Activated CD8-positive, alpha-beta memory T cell treated with anti-CD3 and anti-CD28 coated beads, Interleukin-2, amount 50 U/mL, for 48 hours (primary cell): ENCODE results near the gene CHST3.

Source experiments
- DNase-seq: peaks from one replicate; pipeline ENCODE4 v3.0.0-alpha.2; 2020

CHST3 gene

GRCh38 chr10:71995887-71996575 lies 31.8 kb downstream of the CHST3 start:
- DNase-seq, result no peak

GRCh38 chr10:71996592-71997371 lies 32.6 kb downstream of the CHST3 start:
- no peak for DNase-seq

DNA sequence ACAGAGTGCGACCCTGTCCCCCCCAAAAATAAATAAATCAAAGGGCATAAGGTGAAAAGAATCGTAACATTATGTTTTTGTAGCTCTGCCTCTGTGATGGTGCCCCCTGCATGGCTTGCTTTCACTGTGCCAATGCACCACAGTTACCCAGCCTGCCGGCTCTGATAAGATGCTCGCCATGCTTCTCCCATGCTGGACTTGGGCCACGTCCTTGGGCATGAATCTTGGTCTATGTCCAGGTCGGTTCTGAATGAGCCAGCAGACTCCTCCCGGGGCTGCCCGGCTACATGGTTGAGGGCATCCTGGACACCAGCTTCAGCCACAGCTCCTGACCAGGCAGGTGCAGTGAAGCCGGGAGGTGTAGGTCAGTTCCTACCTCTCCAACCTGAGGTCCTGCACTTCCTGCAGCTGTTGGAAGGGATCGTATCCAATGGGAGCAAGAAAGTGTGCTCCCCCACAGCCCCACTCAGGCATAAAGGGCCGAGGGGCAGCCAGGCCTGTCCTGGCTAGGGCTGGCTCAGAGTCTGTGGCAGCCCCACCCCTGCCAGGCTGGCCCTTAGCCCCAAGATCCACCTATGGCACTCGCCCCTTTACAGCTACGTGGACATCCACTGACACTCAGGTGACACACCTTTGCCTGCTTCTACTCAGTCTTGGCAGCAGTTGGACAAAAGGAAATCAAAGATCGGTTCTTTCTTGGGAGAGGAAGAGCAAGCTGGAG lies 34.1 kb downstream of the CHST3 start:
- no peak for DNase-seq

- DNase-seq, result no peak
Measured at GRCh38 chr10:71998840-71999194, 34.6 kb downstream of the CHST3 start.

DNA sequence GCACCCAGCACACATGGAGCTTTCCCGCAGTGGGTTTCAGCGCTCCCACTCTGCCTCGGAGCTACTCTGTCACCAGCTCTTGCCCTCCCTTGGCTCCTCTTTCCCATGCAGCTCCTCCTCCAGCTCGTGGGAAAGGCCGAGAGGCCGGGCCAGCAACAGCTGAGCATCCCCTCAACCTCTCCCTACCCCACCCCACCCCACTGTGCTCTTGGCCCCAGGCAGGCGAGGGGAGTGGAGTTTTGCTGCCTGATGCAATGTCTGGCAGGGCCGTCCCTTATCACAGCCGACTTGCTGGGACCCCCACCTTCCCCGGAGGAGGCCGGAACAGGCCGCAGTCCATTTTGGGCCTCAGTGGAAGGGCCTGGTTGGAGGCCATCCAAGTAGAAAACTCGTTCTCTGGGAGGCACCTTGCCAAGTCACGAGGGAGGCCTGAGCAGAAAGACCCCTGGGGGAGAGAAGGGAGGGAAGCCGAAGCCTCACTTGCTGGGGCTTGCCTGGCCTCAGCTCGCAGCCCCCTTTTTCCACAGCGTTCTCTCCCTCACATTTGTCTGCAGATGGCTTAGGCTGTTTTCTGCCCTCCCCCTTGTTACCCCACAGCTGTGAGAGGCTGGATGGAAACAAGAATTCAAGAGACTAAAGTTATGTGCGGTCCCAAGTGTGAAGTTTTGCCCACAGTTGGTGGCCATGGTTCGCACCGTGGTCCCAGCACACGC lies 35.3 kb downstream of the CHST3 start:
- no peak for DNase-seq

DNA sequence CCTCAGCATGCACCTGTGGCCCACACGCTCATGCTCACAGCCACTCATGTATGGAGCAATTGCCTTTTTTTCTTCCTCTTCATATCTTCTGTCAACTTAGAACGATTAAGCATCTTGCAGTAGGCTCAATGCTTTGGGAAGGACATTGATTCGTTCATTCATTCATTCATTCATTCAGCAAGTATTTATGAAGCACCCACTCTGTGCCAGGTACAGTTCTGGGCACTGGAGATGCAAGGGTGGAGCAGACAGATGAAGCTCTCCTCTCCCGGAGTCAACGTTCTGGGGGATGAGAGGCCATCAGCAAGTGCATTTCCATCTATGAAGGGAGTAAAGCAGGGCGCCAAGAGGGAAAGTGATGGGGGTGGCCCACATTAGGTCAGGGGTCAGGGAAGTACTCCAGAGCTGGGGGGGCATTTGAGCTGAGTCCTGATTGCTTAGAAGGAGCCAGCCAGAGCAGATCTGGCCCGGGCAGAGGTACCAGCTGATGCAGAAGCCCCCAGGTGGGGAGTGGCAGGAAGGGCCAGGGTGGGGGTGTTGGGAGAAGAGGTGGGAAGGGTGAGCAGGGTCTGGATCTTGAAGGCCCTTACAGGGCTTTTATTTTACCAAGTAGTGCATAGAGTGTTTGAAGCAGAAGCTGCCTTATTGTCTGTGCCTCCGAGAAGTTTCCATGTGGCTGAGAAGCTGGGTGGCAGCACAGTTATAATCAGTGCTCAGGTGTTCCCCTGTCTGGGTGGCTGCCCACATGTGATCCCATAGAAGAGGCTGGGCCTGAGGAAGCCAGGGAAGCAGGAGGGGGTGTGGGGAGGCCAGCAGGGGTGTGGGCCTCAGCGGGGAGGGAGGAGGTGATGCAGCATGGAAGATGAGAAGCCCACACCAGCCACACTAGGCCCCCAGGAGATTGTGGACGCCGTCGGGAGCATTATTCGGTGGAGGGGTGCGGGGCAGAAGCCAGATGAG lies 36.2 kb downstream of the CHST3 start:
- no peak for DNase-seq

- no peak for DNase-seq
Measured at GRCh38 chr10:72001033-72001395, 36.8 kb downstream of the CHST3 start.

- no peak for DNase-seq
Measured at GRCh38 chr10:72002354-72003295, 38.4 kb downstream of the CHST3 start.

- no peak for DNase-seq
Measured at GRCh38 chr10:72006026-72006425, 41.8 kb downstream of the CHST3 start.

DNA sequence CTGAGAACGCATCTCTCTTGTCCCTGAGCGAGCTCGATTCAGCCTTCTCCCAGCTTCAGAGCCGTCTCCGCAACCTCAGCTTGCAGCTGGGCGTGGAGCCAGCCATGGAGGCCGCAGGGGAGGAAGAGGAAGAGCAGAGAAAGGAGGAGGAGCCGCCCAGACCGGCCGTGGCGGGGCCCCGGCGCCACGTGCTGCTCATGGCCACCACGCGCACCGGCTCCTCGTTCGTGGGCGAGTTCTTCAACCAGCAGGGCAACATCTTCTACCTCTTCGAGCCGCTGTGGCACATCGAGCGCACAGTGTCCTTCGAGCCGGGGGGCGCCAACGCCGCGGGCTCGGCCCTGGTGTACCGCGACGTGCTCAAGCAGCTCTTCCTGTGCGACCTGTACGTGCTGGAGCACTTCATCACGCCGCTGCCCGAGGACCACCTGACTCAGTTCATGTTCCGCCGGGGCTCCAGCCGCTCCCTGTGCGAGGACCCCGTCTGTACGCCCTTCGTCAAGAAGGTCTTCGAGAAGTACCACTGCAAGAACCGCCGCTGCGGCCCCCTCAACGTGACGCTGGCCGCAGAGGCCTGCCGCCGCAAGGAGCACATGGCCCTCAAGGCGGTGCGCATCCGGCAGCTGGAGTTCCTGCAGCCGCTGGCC lies 43.2 kb downstream of the CHST3 start:
- no peak for DNase-seq

- no peak for DNase-seq
Measured at GRCh38 chr10:72008096-72008981, 44.1 kb downstream of the CHST3 start.

- DNase-seq, result no peak
Measured at GRCh38 chr10:72009051-72009424, 44.8 kb downstream of the CHST3 start.

DNA sequence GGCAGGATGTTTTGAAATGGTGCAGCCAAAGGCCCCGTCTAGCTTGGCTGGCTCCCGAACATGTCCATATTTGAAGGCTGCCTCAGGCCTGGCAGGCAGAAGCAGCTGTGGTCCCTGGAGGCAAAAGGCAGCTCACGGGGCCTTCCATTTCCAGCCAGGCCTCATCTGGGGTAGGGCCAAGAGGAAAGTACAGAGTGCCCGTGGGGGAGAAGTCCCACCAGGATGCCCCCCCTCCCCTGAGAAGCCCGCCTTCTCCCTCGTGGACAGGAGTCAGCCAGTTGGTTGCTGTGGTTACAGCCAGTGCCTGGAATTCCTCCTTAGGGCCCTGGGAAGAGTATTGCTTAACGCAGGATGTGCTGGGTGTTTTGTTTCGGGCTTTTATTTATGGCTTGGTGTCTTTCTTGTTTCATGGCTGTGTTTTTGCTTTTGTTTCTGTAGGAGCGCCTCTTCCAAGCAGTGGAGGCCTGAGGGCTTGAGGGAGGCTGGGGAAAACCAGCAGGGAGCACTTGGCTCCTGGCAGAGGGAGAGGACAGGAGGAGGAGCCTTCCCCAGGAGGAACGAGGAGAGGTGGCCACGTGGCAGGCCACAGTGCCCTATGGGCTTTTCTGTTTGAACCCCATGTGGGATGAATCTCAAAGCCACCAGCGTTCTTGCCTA lies 45.4 kb downstream of the CHST3 start:
- DNase-seq, result no peak

- DNase-seq, result no peak
Measured at GRCh38 chr10:72010234-72010973, 46.2 kb downstream of the CHST3 start.

DNA sequence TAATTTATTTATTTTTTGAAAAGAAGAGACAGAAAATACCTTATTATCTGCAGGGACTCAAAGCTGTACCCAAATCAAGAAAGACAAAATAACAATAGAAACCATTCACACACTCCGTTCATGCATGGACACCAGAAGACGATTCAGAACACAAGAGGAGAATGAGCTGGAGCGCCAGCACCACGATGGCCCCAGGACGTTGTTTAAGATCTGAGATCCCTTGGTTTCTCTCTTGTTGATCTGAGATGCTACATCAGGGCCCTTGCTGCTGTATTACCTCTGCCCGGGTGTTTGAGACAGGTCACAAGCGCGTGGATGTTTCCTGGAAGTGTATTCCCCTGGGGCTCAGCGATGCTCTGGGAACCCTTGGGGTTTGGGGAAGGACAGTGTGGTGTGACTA lies 46.8 kb downstream of the CHST3 start:
- no peak for DNase-seq

- DNase-seq, result no peak
Measured at GRCh38 chr10:72011468-72011867, 47.3 kb downstream of the CHST3 start.

GRCh38 chr10:72011976-72012512 lies 47.8 kb downstream of the CHST3 start:
- DNase-seq, result no peak

GRCh38 chr10:72012796-72013195 lies 48.6 kb downstream of the CHST3 start:
- no peak for DNase-seq
